ENCODE results near the gene LCN12. TPM values are rescaled to one million over a fixed set of nuclear protein-coding genes. Genes with fewer than 3 reads are reported as not detected.

LCN12 gene
- total and polyA plus RNA-seq, 11 donors, result 0.46 to 23.7 (median 4.2) TPM

DNA sequence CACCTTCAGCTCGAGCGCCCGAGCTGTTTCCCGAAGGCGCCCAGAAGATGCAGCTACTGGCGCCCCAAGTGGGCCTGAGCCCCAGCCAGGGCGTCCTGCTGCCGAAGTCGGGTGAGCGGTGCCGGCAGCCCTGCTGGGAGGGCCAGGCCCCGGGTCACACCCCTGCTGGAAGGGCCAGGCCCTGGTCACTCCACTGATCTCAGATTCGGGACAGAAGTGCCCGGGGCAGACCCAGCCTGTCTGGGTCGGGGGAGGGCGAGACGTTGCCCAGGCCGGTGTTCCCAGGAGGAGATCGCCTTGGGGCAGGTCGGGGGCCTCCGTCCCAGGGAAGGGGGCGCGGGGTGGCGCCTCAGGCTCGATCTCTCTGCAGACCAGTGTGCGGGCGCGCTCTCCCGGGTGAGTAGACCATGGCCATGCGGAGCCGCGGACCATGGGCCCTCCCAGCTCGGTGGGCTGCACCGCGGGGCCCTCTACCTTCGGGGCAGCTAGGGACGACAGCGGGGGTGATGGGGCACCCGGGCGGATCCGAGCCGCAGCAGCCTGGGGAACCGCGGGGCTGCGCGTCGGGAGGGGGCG lies 33.0 kb downstream of the LCN12 start:
- peak in 1 of 5 donors; percentile 36 for DNase-seq
- Histone ChIP-seq H3K4me3 (peak overlapping the region in 4 of 12 donors; percentile 12 to 23 (median 16)), H3K4me1 (peaks cover 0 to 56% (median 26%) of the 10 kb centered on the region in 12 donors), H3K27me3 (peaks cover 0 to 30% (median 6%) of the 10 kb centered on the region in 9 donors), H3K9me3 (no peaks in the 10 kb centered on the region), H3K36me3 (no peaks in the 10 kb centered on the region), H3K27ac (no peak overlapping the region)
- intact Hi-C loops (cut with DNase I), result no loop called here
- no peak for TF ChIP-seq POLR2A (IDR thresholded peaks at IDR 0.05)
- TF ChIP-seq, protein P1, sequence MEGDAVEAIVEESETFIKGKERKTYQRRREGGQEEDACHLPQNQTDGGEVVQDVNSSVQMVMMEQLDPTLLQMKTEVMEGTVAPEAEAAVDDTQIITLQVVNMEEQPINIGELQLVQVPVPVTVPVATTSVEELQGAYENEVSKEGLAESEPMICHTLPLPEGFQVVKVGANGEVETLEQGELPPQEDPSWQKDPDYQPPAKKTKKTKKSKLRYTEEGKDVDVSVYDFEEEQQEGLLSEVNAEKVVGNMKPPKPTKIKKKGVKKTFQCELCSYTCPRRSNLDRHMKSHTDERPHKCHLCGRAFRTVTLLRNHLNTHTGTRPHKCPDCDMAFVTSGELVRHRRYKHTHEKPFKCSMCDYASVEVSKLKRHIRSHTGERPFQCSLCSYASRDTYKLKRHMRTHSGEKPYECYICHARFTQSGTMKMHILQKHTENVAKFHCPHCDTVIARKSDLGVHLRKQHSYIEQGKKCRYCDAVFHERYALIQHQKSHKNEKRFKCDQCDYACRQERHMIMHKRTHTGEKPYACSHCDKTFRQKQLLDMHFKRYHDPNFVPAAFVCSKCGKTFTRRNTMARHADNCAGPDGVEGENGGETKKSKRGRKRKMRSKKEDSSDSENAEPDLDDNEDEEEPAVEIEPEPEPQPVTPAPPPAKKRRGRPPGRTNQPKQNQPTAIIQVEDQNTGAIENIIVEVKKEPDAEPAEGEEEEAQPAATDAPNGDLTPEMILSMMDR (IDR thresholded peaks at IDR 0.05), result no peak
- peak in 1 of 4 donors; percentile 6 for ATAC-seq
- WGBS, 4 donors, result 15 to 33% (median 28%) methylated on average over 18 to 48 of the region's 48 CpGs

DNA sequence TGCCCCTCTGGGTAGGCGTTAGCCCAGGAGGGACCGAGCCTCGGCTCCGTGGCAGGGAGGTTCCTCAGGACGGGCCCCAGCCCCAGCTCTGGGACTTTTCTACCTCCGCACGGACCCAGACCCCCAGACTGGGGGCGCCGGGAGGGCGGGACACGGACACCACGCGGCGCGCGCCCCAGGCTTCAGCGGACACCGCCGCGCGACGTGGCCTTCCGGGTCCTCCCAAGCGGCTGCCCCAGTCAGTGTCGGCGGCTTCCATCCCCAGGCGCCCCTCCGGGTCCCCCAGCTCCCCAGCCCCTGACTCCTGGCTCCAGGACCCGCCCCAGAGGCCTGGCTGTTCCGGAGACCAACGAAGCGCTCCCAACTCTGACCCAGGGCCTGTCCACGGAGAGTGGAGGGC lies 33.8 kb downstream of the LCN12 start:
- peaks cover 0 to 48% (median 20%) of the 10 kb centered on the region in 12 donors for H3K4me1 ChIP-seq
- TF ChIP-seq POLR2A (IDR thresholded peaks at IDR 0.05), result no peak
- TF ChIP-seq, protein P1 (IDR thresholded peaks at IDR 0.05), result no peak
- no peaks in the 10 kb centered on the region for H3K36me3 ChIP-seq
- peak overlapping the region in 3 of 12 donors; percentile 12 to 23 (median 19) for H3K4me3 ChIP-seq
- H3K9me3 ChIP-seq, result peaks cover 0 to 6% (median 0%) of the 10 kb centered on the region in 12 donors
- H3K27ac ChIP-seq, result no peak overlapping the region
- no peak for ATAC-seq
- intact Hi-C loops (cut with DNase I), result no loop called here
- DNase-seq, result peak in 1 of 5 donors; percentile 25
- WGBS, 4 donors, result 28 to 59% (median 47%) methylated on average over 4 to 33 of the region's 33 CpGs
- H3K27me3 ChIP-seq, result peaks cover 0 to 30% (median 6%) of the 10 kb centered on the region in 9 donors

DNA sequence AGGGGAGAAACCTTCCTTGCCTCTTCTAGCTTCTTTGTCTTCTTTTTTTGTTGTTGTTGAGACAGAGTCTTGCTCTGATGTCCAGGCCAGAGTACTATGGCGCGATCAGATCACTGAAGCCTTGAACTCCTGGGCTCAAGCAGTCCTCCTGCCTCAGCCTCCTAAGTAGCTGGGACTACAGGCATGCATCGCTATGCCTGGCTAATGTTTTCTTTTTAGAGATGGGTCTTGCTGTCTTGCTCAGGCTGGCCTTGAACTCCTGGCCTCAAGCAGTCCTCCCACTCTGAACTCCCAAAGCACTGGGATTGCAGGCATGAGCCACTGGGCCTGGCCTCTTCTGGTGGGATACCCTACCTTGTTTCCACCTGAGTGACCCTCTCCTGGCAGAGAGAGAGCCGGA lies 36.8 kb downstream of the LCN12 start:
- H3K4me1 ChIP-seq, result peaks cover 0 to 39% (median 19%) of the 10 kb centered on the region in 12 donors
- peaks cover 0 to 7% (median 2%) of the 10 kb centered on the region in 9 donors for H3K36me3 ChIP-seq
- TF ChIP-seq POLR2A (IDR thresholded peaks at IDR 0.05), result no peak
- TF ChIP-seq, protein P1 (IDR thresholded peaks at IDR 0.05), result no peak
- ATAC-seq, result no peak
- 92 to 98% (median 96%) methylated on average over 4 of the region's 4 CpGs for WGBS, 4 donors
- no peak for DNase-seq
- H3K27me3 ChIP-seq, result peaks cover 0 to 30% (median 6%) of the 10 kb centered on the region in 9 donors
- intact Hi-C loops (cut with DNase I), result no loop called here
- H3K4me3 ChIP-seq, result no peak overlapping the region
- no peak overlapping the region for H3K27ac ChIP-seq
- peaks cover 0 to 10% (median 0%) of the 10 kb centered on the region in 12 donors for H3K9me3 ChIP-seq

DNA sequence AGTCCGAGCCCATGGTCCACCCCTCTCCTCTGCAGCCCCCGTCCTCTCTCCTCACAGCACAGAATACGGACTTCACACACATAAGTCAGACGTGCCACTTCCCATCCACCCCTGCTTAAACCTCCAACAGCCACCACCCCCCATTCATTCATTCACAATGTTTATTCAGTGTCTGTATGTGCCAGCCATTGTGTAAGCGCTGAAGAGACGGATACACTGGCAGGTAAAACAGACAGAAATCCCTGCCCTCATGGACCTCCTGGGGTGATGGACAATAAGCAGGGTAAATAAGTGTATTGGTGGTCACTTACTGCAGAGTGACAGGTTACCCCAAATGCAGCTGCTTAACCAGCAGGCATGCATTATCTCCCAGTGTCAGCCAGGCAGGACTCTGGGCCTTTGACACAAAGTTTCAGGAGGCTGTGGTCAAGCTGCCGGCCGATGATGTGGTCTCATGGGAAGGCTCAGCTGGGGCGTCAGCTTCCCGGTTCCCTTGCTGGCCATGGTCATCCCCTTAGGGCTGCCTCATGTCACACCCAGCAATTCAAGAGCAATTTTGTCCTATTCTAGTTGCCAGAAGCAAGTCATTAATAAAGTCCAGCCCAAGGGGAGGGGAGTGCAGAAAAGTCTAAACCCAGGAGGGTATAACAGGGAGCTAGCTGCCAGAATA lies 38.3 kb downstream of the LCN12 start:
- no peak for ATAC-seq
- Histone ChIP-seq H3K9me3 (peaks cover 0 to 10% (median 0%) of the 10 kb centered on the region in 12 donors), H3K4me3 (no peak overlapping the region), H3K4me1 (peaks cover 3 to 42% (median 23%) of the 10 kb centered on the region in 12 donors), H3K27me3 (peaks cover 0 to 28% (median 0%) of the 10 kb centered on the region in 9 donors), H3K36me3 (peaks cover 0 to 9% (median 3%) of the 10 kb centered on the region in 9 donors), H3K27ac (no peak overlapping the region)
- intact Hi-C loops (cut with DNase I), result loop anchor here in 4 of 10 donors (5.0 kb wide), 3 partner anchors 37 to 43 kb away; partner anchors contain the start of genes C8G (in 3 of the 4), ABCA2 (in 1 of the 4) and LCN12 (in 1 of the 4)
- DNase-seq, result no peak
- 85 to 89% (median 88%) methylated on average over 10 of the region's 10 CpGs for WGBS, 4 donors
- TF ChIP-seq POLR2A (IDR thresholded peaks at IDR 0.05), result no peak
- TF ChIP-seq, protein P1 (IDR thresholded peaks at IDR 0.05), result no peak

Measured in heart left ventricle (tissue), 16 donors.